WTC11 (cell line): ENCODE measurements around the gene MYO5B. TPM values are rescaled to one million over a fixed set of nuclear protein-coding genes. Genes with fewer than 3 reads are reported as not detected.

Experiments
- ATAC-seq: fragments of 200-7000 bp; cut with Tn5 transposase; 2 replicates; pipeline ENCODE4 v1.10.0; 2021; ENCODE audit warnings: mild to moderate bottlenecking, moderate library complexity
- CTCF ChIA-PET: fragments of 300-600 bp; sonication (Branson Sonifier 250); formaldehyde crosslinking; loops from one replicate; lab custom pipeline; 2021; ENCODE audit warnings: antibody characterized with exemption; lab: Charles Lee
- POLR2A ChIA-PET: fragments of 350-600 bp; sonication (Branson Sonifier 250); formaldehyde crosslinking; loops from one replicate; lab custom pipeline; 2021; ENCODE audit warnings: antibody characterized with exemption; lab: Charles Lee
- DNase-seq: peaks from one replicate; pipeline ENCODE4 v3.0.0; 2021; ENCODE audit warnings: low spot score
- H3K27ac Mint-ChIP-seq: 2 replicates; pipeline ENCODE4 v1.8.0; 2021; ENCODE audit warnings: mixed read lengths
- H3K27me3 Mint-ChIP-seq: 2 replicates; pipeline ENCODE4 v1.8.0; 2021; ENCODE audit warnings: low read depth, mild to moderate bottlenecking, moderate library complexity, mixed read lengths
- H3K36me3 Mint-ChIP-seq: 2 replicates; pipeline ENCODE4 v1.8.0; 2021; ENCODE audit warnings: mixed read lengths
- H3K4me1 Mint-ChIP-seq: 2 replicates; pipeline ENCODE4 v1.8.0; 2022; ENCODE audit warnings: mixed read lengths
- H3K4me3 Mint-ChIP-seq: 2 replicates; pipeline ENCODE4 v1.8.0; 2021; ENCODE audit warnings: mild to moderate bottlenecking, moderate library complexity, mixed read lengths
- H3K9me3 Mint-ChIP-seq: 2 replicates; pipeline ENCODE4 v1.8.0; 2021; ENCODE audit warnings: mixed read lengths
- AFF4 ChIP-seq: sonication (generic); formaldehyde crosslinking; IDR thresholded peaks from 2 replicates; pipeline ENCODE4 v1.8.1; 2023; ENCODE audit warnings: mild to moderate bottlenecking, missing genetic modification reagents, borderline replicate concordance
- ATF2 ChIP-seq: sonication (generic); formaldehyde crosslinking; IDR thresholded peaks from 2 replicates; pipeline ENCODE4 v1.8.1; 2022; ENCODE audit warnings: low read depth, missing genetic modification reagents, borderline replicate concordance
- FOXJ3 ChIP-seq: sonication (generic); formaldehyde crosslinking; IDR thresholded peaks from 2 replicates; pipeline ENCODE4 v1.9.0; 2021; ENCODE audit warnings: missing genetic modification reagents, mild to moderate bottlenecking, borderline replicate concordance
- FOXP1 ChIP-seq: sonication (generic); formaldehyde crosslinking; IDR thresholded peaks from 2 replicates; pipeline ENCODE4 v1.8.0; 2022; ENCODE audit warnings: missing genetic modification reagents, mild to moderate bottlenecking, moderate library complexity, borderline replicate concordance
- GTF2I ChIP-seq: fragments of 250-450 bp; sonication (Bioruptor Pico); conservative IDR thresholded peaks from 2 replicates; pipeline ENCODE4 v1.4.0; 2021; ENCODE audit warnings: mild to moderate bottlenecking
- JAZF1 ChIP-seq: fragments of 250-450 bp; sonication (Bioruptor Pico); IDR thresholded peaks from 2 replicates; pipeline ENCODE4 v1.9.0; 2021; ENCODE audit warnings: moderate library complexity, mild to moderate bottlenecking, inconsistent platforms
- JUN ChIP-seq: sonication (generic); formaldehyde crosslinking; IDR thresholded peaks from 2 replicates; pipeline ENCODE4 v1.8.0; 2023; ENCODE audit warnings: mild to moderate bottlenecking, missing genetic modification reagents
- MXD4 ChIP-seq: fragments of 250-450 bp; sonication (Bioruptor Pico); IDR thresholded peaks from 2 replicates; pipeline ENCODE4 v1.8.0; 2021; ENCODE audit warnings: mild to moderate bottlenecking, moderate library complexity, borderline replicate concordance
- OVOL2 ChIP-seq: fragments of 250-450 bp; sonication (Bioruptor Pico); IDR thresholded peaks from 2 replicates; pipeline ENCODE4 v1.9.0; 2021; ENCODE audit warnings: mild to moderate bottlenecking, borderline replicate concordance
- ZNF396 ChIP-seq: fragments of 250-450 bp; sonication (Bioruptor Pico); IDR thresholded peaks from 2 replicates; pipeline ENCODE4 v1.8.0; 2021; ENCODE audit warnings: mild to moderate bottlenecking, moderate library complexity, borderline replicate concordance
- ZSCAN18 ChIP-seq: fragments of 250-450 bp; sonication (Bioruptor Pico); IDR thresholded peaks from 2 replicates; pipeline ENCODE4 v2.1.2; 2022; ENCODE audit warnings: mild to moderate bottlenecking, moderate library complexity
- total RNA-seq: library from RNA; stranded (reverse); gene quantifications from 3 replicates; pipeline ENCODE4 v1.2.3, GENCODE V29; 2021

MYO5B gene
- total RNA-seq, 1 experiment from 2014 or later, result 8.7 TPM

- TF ChIP-seq ATF2 (CRISPR knock-in tag), result no peak
These were observed 81.2 kb downstream of the MYO5B start (continued) for GRCh38 chr18:50113726-50114125.

GRCh38 chr18:50111398-50111797, 83.5 kb downstream of the MYO5B start:
- no peaks in the 10 kb centered on the region; the same call in 1 of the 2 replicates for H3K27me3 Mint-ChIP-seq
- ChIA-PET CTCF (interaction anchor here (1.7 kb wide), 1 partner anchor 93 kb away, joined by 4 read pairs; no protein-coding TSS in a partner anchor), POLR2A (no interaction called here)
- DNase-seq (no peak), ATAC-seq (no peak)
- H3K4me1 Mint-ChIP-seq, result peaks cover 3% of the 10 kb centered on the region; the same call in 1 of the 2 replicates
- H3K27ac Mint-ChIP-seq, result no peak overlapping the region
- H3K36me3 Mint-ChIP-seq, result no peaks in the 10 kb centered on the region
- no peak for TF ChIP-seq MXD4 (CRISPR knock-in tag)
- TF ChIP-seq JUN (CRISPR knock-in tag), result no peak
- TF ChIP-seq GTF2I (CRISPR knock-in tag), result no peak
- no peak for TF ChIP-seq AFF4 (CRISPR knock-in tag)
- H3K9me3 Mint-ChIP-seq, result no peaks in the 10 kb centered on the region
- H3K4me3 Mint-ChIP-seq, result no peak overlapping the region

- Mint-ChIP-seq H3K4me3 (no peak overlapping the region), H3K4me1 (no peaks in the 10 kb centered on the region), H3K36me3 (no peaks in the 10 kb centered on the region), H3K27me3 (no peaks in the 10 kb centered on the region; the same call in 1 of the 2 replicates), H3K27ac (no peak overlapping the region), H3K9me3 (no peaks in the 10 kb centered on the region)
- ATAC-seq, result no peak
- CTCF ChIA-PET, result interaction anchor here (0.7 to 1.6 kb wide), 3 partner anchors 20 to 248 kb away, joined by 3 to 8 read pairs (median 3); no protein-coding TSS in a partner anchor
- no peak for DNase-seq
- no peak for TF ChIP-seq ATF2 (CRISPR knock-in tag)
- TF ChIP-seq ZSCAN18 (CRISPR knock-in tag), result no peak
- TF ChIP-seq JAZF1 (CRISPR knock-in tag), result no peak
- TF ChIP-seq ZNF396 (CRISPR knock-in tag), result no peak
- TF ChIP-seq OVOL2 (CRISPR knock-in tag), result no peak
- no peak for TF ChIP-seq FOXP1
- no peak for TF ChIP-seq FOXJ3 (CRISPR knock-in tag)
- POLR2A ChIA-PET, result no interaction called here
These were observed 87.4 kb downstream of the MYO5B start for GRCh38 chr18:50107468-50107977.
